GM13976 (cell line): ENCODE data around the gene GALK1.

Experiments
- DNase-seq: peaks from one replicate; pipeline ENCODE4 v3.0.0; 2012; ENCODE audit warnings: low spot score
- CTCF ChIP-seq: IDR thresholded peaks from 2 replicates; pipeline ENCODE4 v1.5.1; 2012; ENCODE audit warnings: borderline replicate concordance, mild to moderate bottlenecking; ENCODE audit not compliant: insufficient read depth; ENCODE audit errors: extremely low read depth, missing control alignments, control extremely low read depth
- in situ Hi-C: fragments of 300-500 bp; cut with MboI; formaldehyde crosslinking; loops from one replicate; pipeline ENCODE4 v1.12.0; 2022; ENCODE audit warnings: low sequenced_read_pairs, mixed read lengths, inconsistent platforms; ENCODE audit not compliant: unreplicated experiment

GALK1 gene

GRCh38 chr17:75757086-75757681 is 7.8 kb downstream of the GALK1 start:
- in situ Hi-C loops, result no loop called here
- no peak for TF ChIP-seq CTCF
- no peak for DNase-seq

- DNase-seq, result no peak
- in situ Hi-C loops, result no loop called here
- no peak for TF ChIP-seq CTCF
Observed at GRCh38 chr17:75756451-75757085, 8.4 kb downstream of the GALK1 start.

- in situ Hi-C loops, result no loop called here
- no peak for DNase-seq
- TF ChIP-seq CTCF, result no peak
Observed at GRCh38 chr17:75755990-75756389, 9.0 kb downstream of the GALK1 start.

- no peak for TF ChIP-seq CTCF
- in situ Hi-C loops, result no loop called here
- DNase-seq, result no peak
Observed at GRCh38 chr17:75755205-75755901, 9.6 kb downstream of the GALK1 start.

GRCh38 chr17:75754378-75755204 is 10.4 kb downstream of the GALK1 start:
- no peak for TF ChIP-seq CTCF
- in situ Hi-C loops, result no loop called here
- no peak for DNase-seq
